T-cell (primary cell): ENCODE measurements around the gene ACMSD. TPM values are rescaled to one million over a fixed set of nuclear protein-coding genes. Genes with fewer than 3 reads are reported as not detected.

Experiments
- ATAC-seq, 4 experiments: fragments of 200-7000 bp in 3 of 4; fragments of 150-1000 bp in 1 of 4; cut with Tn5 transposase; replicated peaks in 1 of 4; 1 replicate in 3 of 4; 2 replicates in 1 of 4; pipeline ENCODE4 v1.10.0; 2021; ENCODE audit warnings: moderate library complexity in 3 of 4, mild to moderate bottlenecking in 2 of 4, moderate number of reproducible peaks in 1 of 4
- CTCF ChIA-PET, 2 donors: fragments of 300-600 bp; sonication (Branson Sonifier 250); formaldehyde crosslinking; loops; one replicate each; lab custom pipeline; 2022; ENCODE audit warnings: antibody characterized with exemption in 2 of 2; lab: Charles Lee
- POLR2A ChIA-PET, 2 donors: fragments of 300-600 bp; sonication (Branson Sonifier 250); formaldehyde crosslinking; loops; one replicate each; lab custom pipeline; 2022; ENCODE audit warnings: antibody characterized with exemption in 2 of 2; lab: Charles Lee
- DNase-seq, 35 experiments: peaks; one replicate each; pipeline versions ENCODE4 v3.0.0 to v3.0.0-alpha.2; 2013 to 2023
- H3K27ac ChIP-seq: one replicate; pipeline ENCODE4 v1.5.1; 2013; ENCODE audit warnings: low read length
- H3K27me3 ChIP-seq, 2 experiments: replicated peaks in 1 of 2; 1 replicate in 1 of 2; 2 replicates in 1 of 2; pipeline versions ENCODE4 v1.6.1 to v1.7.0; 2013; ENCODE audit warnings: low read length in 1 of 2, mixed read lengths in 1 of 2; ENCODE audit not compliant: control insufficient read depth in 2 of 2, insufficient read depth in 2 of 2; ENCODE audit errors: extremely low read depth in 1 of 2
- H3K36me3 ChIP-seq, 2 donors: 1 replicate in 1 of 2; 2 replicates in 1 of 2; pipeline versions ENCODE4 v1.6.1 to v1.7.0; 2013; ENCODE audit warnings: low read length in 1 of 2; ENCODE audit not compliant: control insufficient read depth in 2 of 2, insufficient read depth in 1 of 2; ENCODE audit errors: extremely low read depth in 1 of 2
- H3K4me1 ChIP-seq, 2 experiments: 1 replicate in 1 of 2; 2 replicates in 1 of 2; pipeline versions ENCODE4 v1.6.1 to v1.7.0; 2013; ENCODE audit warnings: low read length in 2 of 2, mixed read lengths in 1 of 2; ENCODE audit not compliant: insufficient read depth in 2 of 2, control insufficient read depth in 1 of 2; ENCODE audit errors: extremely low read depth in 1 of 2
- H3K4me3 ChIP-seq, 2 donors: 1 replicate in 1 of 2; 2 replicates in 1 of 2; pipeline versions ENCODE4 v1.5.1 to v1.7.0; 2013; ENCODE audit warnings: mild to moderate bottlenecking in 2 of 2, low read length in 1 of 2, moderate library complexity in 1 of 2; ENCODE audit not compliant: control insufficient read depth in 1 of 2; ENCODE audit errors: extremely low read depth in 1 of 2
- H3K9me3 ChIP-seq: 2 replicates; pipeline ENCODE4 v1.7.0; 2013
- H3K27ac Mint-ChIP-seq, 2 donors: one replicate each; pipeline ENCODE4 v1.8.0; 2020 to 2021; ENCODE audit warnings: mild to moderate bottlenecking in 2 of 2, mixed read lengths in 2 of 2
- H3K27me3 Mint-ChIP-seq, 2 donors: one replicate each; pipeline ENCODE4 v1.8.0; 2021 to 2022; ENCODE audit warnings: mixed read lengths in 2 of 2
- H3K36me3 Mint-ChIP-seq: one replicate; pipeline ENCODE4 v1.8.0; 2021; ENCODE audit warnings: mixed read lengths
- H3K4me1 Mint-ChIP-seq, 3 donors: one replicate each; pipeline ENCODE4 v1.8.0; 2020 to 2022; ENCODE audit warnings: mixed read lengths in 3 of 3, mild to moderate bottlenecking in 1 of 3
- H3K4me3 Mint-ChIP-seq, 3 donors: one replicate each; pipeline ENCODE4 v1.8.0; 2020 to 2022; ENCODE audit warnings: mild to moderate bottlenecking in 3 of 3, mixed read lengths in 3 of 3, moderate library complexity in 3 of 3
- H3K9me3 Mint-ChIP-seq, 3 donors: one replicate each; pipeline ENCODE4 v1.8.0; 2020 to 2022; ENCODE audit warnings: mixed read lengths in 3 of 3
- WGBS: methylation state at CpG from one replicate; pipeline ENCODE4 v1.1.5; 2013; ENCODE audit warnings: missing lambda C conversion rate; ENCODE audit not compliant: insufficient coverage; 5-methylcytosine and 5-hydroxymethylcytosine counted together
- total RNA-seq, 35 experiments: library from RNA in 6 of 35; stranded (reverse) in 6 of 35; fragments of 120-200 nt in 1 of 35; gene quantifications; one replicate each; pipeline versions ENCODE4 v1.2.1 to v1.2.4 and lab custom pipeline; 2013 to 2026

ACMSD gene
- total RNA-seq, 5 donors from 2014 or later (not counting 1 experiment from before 2014, with no cell fraction given), result 0.20 TPM; not detected in 4

DNA sequence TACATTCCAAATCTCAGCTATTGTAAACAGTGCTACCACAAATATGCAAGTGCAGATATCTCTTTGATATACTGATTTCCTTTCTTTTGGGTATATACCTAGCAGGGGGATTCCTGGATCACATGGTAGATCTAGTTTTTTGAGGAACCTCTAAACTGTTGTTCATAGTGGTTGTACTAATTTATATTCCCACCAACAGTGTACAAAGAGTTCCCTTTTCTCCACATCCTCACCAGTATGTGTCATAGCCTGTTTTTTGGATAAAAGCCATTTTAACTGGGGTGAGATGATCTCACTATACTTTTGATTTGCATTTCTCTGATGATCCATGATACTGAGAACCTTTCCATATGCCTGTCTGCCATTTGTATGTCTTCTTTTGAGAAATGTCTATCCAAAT, 73.9 kb downstream of the ACMSD start:
- H3K27ac ChIP-seq, result no peak overlapping the region
- Mint-ChIP-seq H3K9me3 (peaks cover 0 to 22% (median 6%) of the 10 kb centered on the region in 3 donors), H3K27me3 (no peaks in the 10 kb centered on the region), H3K4me3 (no peak overlapping the region), H3K27ac (no peak overlapping the region), H3K4me1 (peaks cover 0 to 7% (median 4%) of the 10 kb centered on the region in 3 donors), H3K36me3 (peaks cover 12% of the 10 kb centered on the region)
- H3K4me1 ChIP-seq, result peaks cover 6 to 7% of the 10 kb centered on the region in 2 experiments
- ChIA-PET CTCF (no interaction called here), POLR2A (no interaction called here)
- no peak for ATAC-seq
- no peak for DNase-seq
- no peak overlapping the region for H3K4me3 ChIP-seq
- no peaks in the 10 kb centered on the region for H3K36me3 ChIP-seq
- H3K9me3 ChIP-seq, result no peaks in the 10 kb centered on the region
- H3K27me3 ChIP-seq, result no peaks in the 10 kb centered on the region

DNA sequence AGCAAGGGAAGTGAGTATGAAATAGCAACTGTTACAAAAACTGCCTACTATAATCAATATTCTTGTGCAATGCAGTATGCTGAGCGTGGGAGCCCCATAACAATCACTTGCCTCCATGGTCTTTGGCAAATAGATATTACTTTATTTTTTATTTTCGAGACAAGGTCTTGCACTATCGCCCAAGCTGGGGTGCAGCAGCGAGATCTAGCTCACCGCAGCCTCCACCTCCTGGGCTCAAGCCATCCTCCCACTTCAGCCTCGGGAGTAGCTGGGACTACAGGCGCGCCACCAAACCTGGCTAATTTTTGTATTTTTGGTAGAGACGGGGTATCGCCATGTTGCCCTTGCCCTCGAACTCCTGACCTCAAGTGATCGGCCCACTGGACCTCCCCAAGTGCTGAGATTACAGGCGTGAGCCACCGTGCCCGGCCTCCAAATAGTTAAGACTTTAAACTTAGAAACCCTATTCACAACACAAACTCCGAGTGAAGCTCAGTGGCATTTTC, 79.0 kb downstream of the ACMSD start:
- peaks cover 13% of the 10 kb centered on the region for H3K36me3 Mint-ChIP-seq
- no peak for ATAC-seq
- CTCF ChIA-PET, result interaction anchor here (0.5 to 1.1 kb wide), 5 partner anchors 17 to 1036 kb away, joined by 3 to 8 read pairs (median 3); no protein-coding TSS in a partner anchor
- peak overlapping the region; percentile 97 to 100 for H3K27ac Mint-ChIP-seq
- peak overlapping the region; percentile 94 to 99 (median 97) for H3K4me3 Mint-ChIP-seq
- H3K27me3 Mint-ChIP-seq, result no peaks in the 10 kb centered on the region
- POLR2A ChIA-PET, result interaction anchor here in 1 of 2 donors (0.6 to 0.9 kb wide), 3 partner anchors 247 to 1222 kb away, joined by 3 to 6 read pairs (median 3); no protein-coding TSS in a partner anchor
- peak overlapping the region; percentile 95 for H3K27ac ChIP-seq
- H3K9me3 ChIP-seq, result no peaks in the 10 kb centered on the region
- peak in 7 of 35 experiments; percentile 1 to 13 (median 4) for DNase-seq
- H3K27me3 ChIP-seq, result no peaks in the 10 kb centered on the region
- 50% methylated on average over 6 of the region's 16 CpGs for WGBS
- H3K4me3 ChIP-seq, result peak overlapping the region; percentile 71 to 89
- peaks cover 29 to 43% (median 40%) of the 10 kb centered on the region in 3 donors for H3K4me1 Mint-ChIP-seq
- peaks cover 0 to 4% (median 0%) of the 10 kb centered on the region in 3 donors for H3K9me3 Mint-ChIP-seq
- H3K36me3 ChIP-seq, result peaks cover 0 to 2% of the 10 kb centered on the region in 2 donors
- peaks cover 19 to 27% of the 10 kb centered on the region in 2 experiments for H3K4me1 ChIP-seq

DNA sequence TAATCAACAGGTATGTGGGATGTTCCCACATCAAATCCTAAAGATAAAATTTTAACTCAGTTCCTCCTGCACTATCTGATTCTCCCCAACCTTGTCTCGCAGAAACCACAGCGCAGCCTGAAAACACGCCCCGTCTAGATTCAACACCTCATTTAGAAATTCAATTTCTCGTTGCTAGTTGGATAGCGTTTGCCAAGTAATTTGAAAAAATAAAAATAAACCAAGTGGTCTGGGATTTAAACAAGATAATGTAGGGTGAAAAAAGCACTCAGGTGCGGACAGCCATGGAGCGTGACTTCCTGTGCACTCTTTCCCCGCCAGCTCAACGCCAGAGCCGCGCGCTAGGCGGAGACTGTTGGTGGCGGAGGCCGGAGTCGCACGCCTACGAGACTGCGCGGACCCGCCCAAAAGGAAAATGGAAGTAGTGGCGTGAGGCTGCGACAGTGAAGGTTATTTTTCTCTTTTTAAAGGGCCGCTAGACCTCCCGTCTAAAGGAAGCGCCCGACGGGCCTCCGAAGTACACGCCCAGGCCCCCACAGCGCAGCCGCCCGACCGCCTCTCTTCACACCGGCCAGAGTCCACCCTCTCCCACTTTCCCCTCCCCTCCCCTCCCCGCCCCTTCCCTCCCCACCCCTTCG, 79.6 kb downstream of the ACMSD start:
- peak; percentile 76 to 82 (median 78) for ATAC-seq
- peaks cover 13% of the 10 kb centered on the region for H3K36me3 Mint-ChIP-seq
- H3K4me3 ChIP-seq, result peak overlapping the region; percentile 71 to 89
- H3K9me3 ChIP-seq, result no peaks in the 10 kb centered on the region
- peak overlapping the region; percentile 95 for H3K27ac ChIP-seq
- POLR2A ChIA-PET, result interaction anchor here in 1 of 2 donors (0.6 to 1.7 kb wide), 5 partner anchors 9 to 1222 kb away, joined by 3 to 7 read pairs (median 3); partner anchors contain the start of genes R3HDM1 and ZRANB3
- DNase-seq, result peak in 34 of 35 experiments; percentile 76 to 94 (median 88)
- no peaks in the 10 kb centered on the region for H3K27me3 ChIP-seq
- H3K4me3 Mint-ChIP-seq, result peak overlapping the region; percentile 94 to 99 (median 97)
- no peaks in the 10 kb centered on the region for H3K27me3 Mint-ChIP-seq
- H3K4me1 ChIP-seq, result peaks cover 19 to 27% of the 10 kb centered on the region in 2 experiments
- CTCF ChIA-PET, result interaction anchor here in 1 of 2 donors (0.5 to 0.9 kb wide), 4 partner anchors 9 to 1036 kb away, joined by 3 to 8 read pairs (median 4); no protein-coding TSS in a partner anchor
- WGBS, result 0% methylated on average over 6 of the region's 38 CpGs
- H3K27ac Mint-ChIP-seq, result peak overlapping the region; percentile 97 to 100
- H3K9me3 Mint-ChIP-seq, result peaks cover 0 to 4% (median 0%) of the 10 kb centered on the region in 3 donors
- peaks cover 35 to 49% (median 46%) of the 10 kb centered on the region in 3 donors for H3K4me1 Mint-ChIP-seq
- H3K36me3 ChIP-seq, result peaks cover 0 to 6% of the 10 kb centered on the region in 2 donors

DNA sequence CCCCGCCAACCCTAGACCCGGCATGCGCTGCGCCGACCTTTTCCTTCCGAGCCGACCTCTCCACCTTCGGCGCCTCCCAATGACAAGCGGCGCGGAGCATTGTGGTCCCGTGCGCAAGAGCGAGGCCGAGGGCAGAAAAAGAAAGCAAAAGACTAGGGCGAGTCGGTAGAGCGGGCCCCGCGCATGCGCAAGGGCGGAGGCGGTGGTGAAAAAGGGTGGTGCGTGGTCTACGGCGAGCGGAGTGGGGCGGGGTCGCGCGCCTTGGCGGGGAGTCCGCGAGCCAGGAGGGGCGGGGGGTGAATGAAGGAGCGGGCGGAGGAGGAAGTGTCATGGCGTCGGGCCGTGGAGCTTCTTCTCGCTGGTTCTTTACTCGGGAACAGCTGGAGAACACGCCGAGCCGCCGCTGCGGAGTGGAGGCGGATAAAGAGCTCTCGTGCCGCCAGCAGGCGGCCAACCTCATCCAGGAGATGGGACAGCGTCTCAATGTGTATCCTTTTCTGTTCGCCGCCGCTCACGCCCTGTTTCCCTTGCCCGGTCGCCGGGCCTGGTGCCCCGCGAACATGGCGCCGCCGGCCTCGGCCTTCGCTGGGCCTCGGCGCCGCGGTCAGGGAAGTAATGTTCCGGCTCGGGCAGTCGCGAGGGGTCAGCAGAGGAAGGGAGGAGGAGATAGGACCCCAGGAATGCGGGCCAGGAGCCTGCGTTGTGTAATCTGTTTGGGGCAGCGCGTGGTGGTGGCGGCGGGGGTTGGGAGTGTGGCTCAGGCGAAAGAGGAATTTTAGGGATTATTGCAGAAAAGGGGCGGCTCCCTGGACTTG, 80.3 kb downstream of the ACMSD start, which contains the start of gene CCNT2:
Gene CCNT2, plus strand, starts transcription at position 297 of the 815 bp plus-strand sequence. Its CDS starts 33 bp downstream, at position 330.
- DNase-seq (peak; percentile 98 to 100 (median 100)), ATAC-seq (peak; percentile 84 to 86 (median 85))
- POLR2A ChIA-PET, result interaction anchor here (0.7 to 1.7 kb wide), 4 partner anchors 8 to 1217 kb away, joined by 3 to 7 read pairs (median 3); partner anchors contain the start of genes R3HDM1 (in 1 of the 2) and ZRANB3 (in 1 of the 2)
- H3K9me3 Mint-ChIP-seq, result peaks cover 0 to 4% (median 0%) of the 10 kb centered on the region in 3 donors
- Histone ChIP-seq H3K27me3 (no peaks in the 10 kb centered on the region), H3K4me1 (peaks cover 19 to 32% of the 10 kb centered on the region in 2 experiments), H3K4me3 (peak within 1 kb of the TSS; percentile 89 to 96), H3K9me3 (no peaks in the 10 kb centered on the region), H3K27ac (peak within 1 kb of the TSS; percentile 95), H3K36me3 (peaks cover 0 to 10% of the 10 kb centered on the region in 2 donors)
- peak within 1 kb of the TSS; percentile 97 to 100 for H3K27ac Mint-ChIP-seq
- under 1% methylated on average over 80 of the region's 83 CpGs for WGBS
- CTCF ChIA-PET, result interaction anchor here in 1 of 2 donors (0.7 to 0.8 kb wide), 2 partner anchors 9 to 83 kb away, joined by 3 to 4 read pairs; no protein-coding TSS in a partner anchor
- H3K36me3 Mint-ChIP-seq, result peaks cover 13% of the 10 kb centered on the region
- H3K4me3 Mint-ChIP-seq, result peak within 1 kb of the TSS; percentile 94 to 99 (median 97)
- no peaks in the 10 kb centered on the region for H3K27me3 Mint-ChIP-seq
- peaks cover 42 to 57% (median 52%) of the 10 kb centered on the region in 3 donors for H3K4me1 Mint-ChIP-seq

DNA sequence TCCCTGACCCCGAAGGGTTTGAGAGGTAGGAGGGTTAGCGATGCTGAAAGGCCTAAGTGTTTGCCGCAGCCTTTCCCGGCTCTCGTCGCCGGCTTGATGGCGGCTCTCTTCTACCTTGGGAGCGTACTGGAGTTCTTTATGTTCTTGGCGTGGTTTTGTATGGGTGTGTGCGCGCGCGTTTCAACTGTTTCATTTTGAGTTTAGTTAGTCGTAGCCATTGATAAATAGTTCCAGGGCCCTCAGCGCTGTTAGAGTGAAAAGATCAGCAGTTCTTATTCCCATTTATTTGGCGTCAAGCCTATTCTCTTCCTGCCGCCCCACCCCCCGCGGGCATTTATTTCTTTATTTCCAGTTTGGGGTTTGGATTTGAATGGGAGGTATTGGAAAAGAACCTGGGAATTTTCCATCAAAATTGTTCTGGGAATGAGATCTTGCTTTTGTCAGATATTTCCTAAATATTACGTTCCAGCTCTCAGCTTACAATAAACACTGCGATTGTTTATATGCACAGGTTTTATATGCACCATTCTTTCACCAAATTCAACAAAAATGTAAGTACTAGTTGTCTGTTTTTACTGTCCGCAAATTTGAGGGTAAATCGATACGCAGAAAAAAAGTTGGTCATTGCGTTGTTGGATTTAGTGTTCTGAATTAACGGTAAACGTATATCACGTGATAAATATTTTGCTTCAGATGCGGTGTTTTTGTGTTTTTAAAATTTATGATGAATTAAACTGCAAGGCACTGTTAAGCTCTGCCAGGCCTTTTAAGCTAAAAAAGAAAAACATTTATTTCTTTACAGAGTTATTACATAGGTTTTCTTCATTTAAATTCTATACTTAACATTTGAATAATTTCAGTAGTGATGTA, 81.2 kb downstream of the ACMSD start:
- peaks cover 19 to 33% of the 10 kb centered on the region in 2 experiments for H3K4me1 ChIP-seq
- CTCF ChIA-PET, result no interaction called here
- peaks cover 0 to 16% of the 10 kb centered on the region in 2 donors for H3K36me3 ChIP-seq
- Mint-ChIP-seq H3K9me3 (no peaks in the 10 kb centered on the region), H3K36me3 (peaks cover 15% of the 10 kb centered on the region), H3K4me1 (peaks cover 51 to 65% (median 61%) of the 10 kb centered on the region in 3 donors), H3K27ac (peak overlapping the region; percentile 97 to 100), H3K27me3 (no peaks in the 10 kb centered on the region), H3K4me3 (peak overlapping the region; percentile 94 to 99 (median 97))
- WGBS, result 2% methylated on average over 19 of the region's 30 CpGs
- peak overlapping the region; percentile 95 for H3K27ac ChIP-seq
- H3K27me3 ChIP-seq, result no peaks in the 10 kb centered on the region
- POLR2A ChIA-PET, result interaction anchor here (0.6 to 1.7 kb wide), 5 partner anchors 7 to 1216 kb away, joined by 3 to 7 read pairs (median 3); partner anchors contain the start of genes R3HDM1 (in 1 of the 2) and ZRANB3 (in 1 of the 2)
- H3K4me3 ChIP-seq, result peak overlapping the region; percentile 89 to 96
- peak in 30 of 35 experiments; percentile 9 to 59 (median 29) for DNase-seq
- H3K9me3 ChIP-seq, result no peaks in the 10 kb centered on the region
- no peak for ATAC-seq
